GM23338 (cell line): ENCODE measurements around the gene DGLUCY. TPM values are rescaled to one million over a fixed set of nuclear protein-coding genes. Genes with fewer than 3 reads are reported as not detected.

Source experiments
- ATAC-seq: fragments of 200-7000 bp; cut with Tn5 transposase; 3 replicates; pipeline ENCODE4 v1.9.1; 2020
- DNase-seq: peaks from one replicate; pipeline ENCODE4 v3.0.0-alpha.2; 2015; ENCODE audit warnings: low spot score
- H2AFZ ChIP-seq: fragments of 200-600 bp; sonication (generic); 2 replicates; pipeline ENCODE4 v1.8.0; 2016; ENCODE audit warnings: antibody characterized with exemption, mild to moderate bottlenecking, moderate library complexity
- H3F3A ChIP-seq: fragments of 200-600 bp; sonication (generic); replicated peaks from 2 replicates; pipeline ENCODE4 v1.8.0; 2017; ENCODE audit warnings: antibody characterized with exemption, mixed run types, low read depth
- H3K27ac ChIP-seq: fragments of 200-600 bp; sonication (generic); 2 replicates; pipeline ENCODE4 v1.6.1; 2016; ENCODE audit warnings: low read depth
- H3K27me3 ChIP-seq: fragments of 200-600 bp; sonication (generic); 2 replicates; pipeline ENCODE4 v1.8.0; 2016; ENCODE audit warnings: mild to moderate bottlenecking, mixed run types, moderate library complexity; ENCODE audit not compliant: insufficient read depth
- H3K36me3 ChIP-seq: fragments of 200-600 bp; sonication (generic); 2 replicates; pipeline ENCODE4 v1.8.0; 2016; ENCODE audit warnings: mild to moderate bottlenecking; ENCODE audit not compliant: insufficient read depth
- H3K4me1 ChIP-seq: fragments of 200-600 bp; sonication (generic); 2 replicates; pipeline ENCODE4 v1.8.0; 2016; ENCODE audit warnings: mild to moderate bottlenecking, moderate library complexity; ENCODE audit not compliant: insufficient read depth
- H3K4me2 ChIP-seq: fragments of 200-600 bp; sonication (generic); 2 replicates; pipeline ENCODE4 v1.7.1; 2017; ENCODE audit warnings: mixed run types
- H3K4me3 ChIP-seq: fragments of 200-600 bp; sonication (generic); 2 replicates; pipeline ENCODE4 v1.6.1; 2016; ENCODE audit warnings: mixed run types
- H3K79me2 ChIP-seq: fragments of 200-600 bp; sonication (generic); replicated peaks from 2 replicates; pipeline ENCODE4 v1.8.0; 2017; ENCODE audit warnings: mild to moderate bottlenecking; ENCODE audit not compliant: insufficient read depth
- H3K9me2 ChIP-seq: fragments of 200-600 bp; sonication (generic); 2 replicates; pipeline ENCODE4 v1.8.0; 2017; ENCODE audit not compliant: insufficient read depth
- H4K20me1 ChIP-seq: fragments of 200-600 bp; sonication (generic); replicated peaks from 2 replicates; pipeline ENCODE4 v1.8.0; 2017; ENCODE audit warnings: mild to moderate bottlenecking; ENCODE audit not compliant: insufficient read depth
- H3K27ac Mint-ChIP-seq: 2 replicates; pipeline ENCODE4 v1.8.0; 2020; ENCODE audit warnings: inconsistent platforms, mild to moderate bottlenecking, moderate library complexity, mixed read lengths
- H3K27me3 Mint-ChIP-seq: 3 replicates; pipeline ENCODE4 v1.8.0; 2022; ENCODE audit warnings: low read depth, mild to moderate bottlenecking, moderate library complexity, mixed read lengths, inconsistent platforms; ENCODE audit not compliant: insufficient read depth, poor library complexity
- H3K36me3 Mint-ChIP-seq: 3 replicates; pipeline ENCODE4 v1.8.0; 2021; ENCODE audit warnings: low read depth, mild to moderate bottlenecking, inconsistent platforms, moderate library complexity, mixed read lengths
- H3K4me1 Mint-ChIP-seq: 3 replicates; pipeline ENCODE4 v1.8.0; 2020; ENCODE audit warnings: mild to moderate bottlenecking, inconsistent platforms, mixed read lengths
- H3K4me3 Mint-ChIP-seq: 3 replicates; pipeline ENCODE4 v1.8.0; 2021; ENCODE audit warnings: moderate library complexity, mild to moderate bottlenecking, inconsistent platforms, mixed read lengths
- H3K9me3 Mint-ChIP-seq: 3 replicates; pipeline ENCODE4 v1.8.0; 2020; ENCODE audit warnings: moderate library complexity, mild to moderate bottlenecking, inconsistent platforms, mixed read lengths
- CREB1 ChIP-seq: fragments of 250-450 bp; sonication (Bioruptor Pico); IDR thresholded peaks from 2 replicates; pipeline ENCODE4 v1.5.0; 2020; ENCODE audit warnings: low read depth, mild to moderate bottlenecking, moderate library complexity
- EZH2 ChIP-seq: fragments of 200-600 bp; sonication (generic); IDR thresholded peaks from one replicate; pipeline ENCODE4 v1.8.0; 2017; ENCODE audit warnings: antibody characterized with exemption, mild to moderate bottlenecking, low read depth; ENCODE audit not compliant: unreplicated experiment
- EZH2phosphoT487 ChIP-seq: fragments of 200-600 bp; sonication (generic); IDR thresholded peaks from one replicate; pipeline ENCODE4 v1.8.1; 2018; ENCODE audit warnings: antibody characterized with exemption; ENCODE audit not compliant: unreplicated experiment
- JUNB ChIP-seq: IDR thresholded peaks from one replicate; pipeline ENCODE4 v1.6.1; 2016; ENCODE audit warnings: antibody characterized with exemption; ENCODE audit not compliant: unreplicated experiment
- NANOG ChIP-seq: IDR thresholded peaks from 2 replicates; pipeline ENCODE4 v1.6.1; 2016; ENCODE audit warnings: antibody characterized with exemption, borderline replicate concordance
- POLR2AphosphoS5 ChIP-seq: IDR thresholded peaks from 2 replicates; pipeline ENCODE4 v1.6.1; 2016; ENCODE audit warnings: antibody characterized with exemption, low read depth
- STAT1 ChIP-seq: IDR thresholded peaks from one replicate; pipeline ENCODE4 v1.6.1; 2016; ENCODE audit warnings: antibody characterized with exemption; ENCODE audit not compliant: unreplicated experiment
- ZNF114 ChIP-seq: fragments of 250-450 bp; sonication (Bioruptor Pico); IDR thresholded peaks from 2 replicates; pipeline ENCODE4 v1.5.0; 2020; ENCODE audit warnings: mild to moderate bottlenecking, moderate library complexity
- ZNF331 ChIP-seq: fragments of 250-450 bp; sonication (Bioruptor Pico); IDR thresholded peaks from 2 replicates; pipeline ENCODE4 v1.5.0; 2020; ENCODE audit warnings: low read depth, mild to moderate bottlenecking, moderate library complexity
- polyA plus RNA-seq: library from polyadenylated mRNA; unstranded; fragments of >200 nt; fragmentation: Nextera tagmentation; extraction: Ambion mirVana; gene quantifications from 2 replicates; pipeline ENCODE4 v1.2.1, GENCODE V29; 2016
- total RNA-seq: library from RNA; depleted of rRNA; stranded (reverse); fragments of >200 nt; shearing (Covaris generic); gene quantifications from 2 replicates; pipeline ENCODE4 v1.2.3, GENCODE V29; 2014
- TF ChIP-seq, protein P1 (sequence below): fragments of 250-450 bp; sonication (Bioruptor Pico); IDR thresholded peaks from 2 replicates; pipeline ENCODE4 v1.5.0; 2020; ENCODE audit warnings: mild to moderate bottlenecking, moderate library complexity
- TF ChIP-seq, protein P2 (sequence below): IDR thresholded peaks from 2 replicates; pipeline ENCODE4 v1.6.1; 2016; ENCODE audit warnings: antibody characterized with exemption
- TF ChIP-seq, protein P3 (sequence below): IDR thresholded peaks from one replicate; pipeline ENCODE4 v1.6.1; 2018; ENCODE audit warnings: antibody characterized with exemption; ENCODE audit not compliant: unreplicated experiment

The DGLUCY gene
- total and polyA plus RNA-seq, 2 experiments from 2014 or later: 14.6 to 31.6 TPM

DNA sequence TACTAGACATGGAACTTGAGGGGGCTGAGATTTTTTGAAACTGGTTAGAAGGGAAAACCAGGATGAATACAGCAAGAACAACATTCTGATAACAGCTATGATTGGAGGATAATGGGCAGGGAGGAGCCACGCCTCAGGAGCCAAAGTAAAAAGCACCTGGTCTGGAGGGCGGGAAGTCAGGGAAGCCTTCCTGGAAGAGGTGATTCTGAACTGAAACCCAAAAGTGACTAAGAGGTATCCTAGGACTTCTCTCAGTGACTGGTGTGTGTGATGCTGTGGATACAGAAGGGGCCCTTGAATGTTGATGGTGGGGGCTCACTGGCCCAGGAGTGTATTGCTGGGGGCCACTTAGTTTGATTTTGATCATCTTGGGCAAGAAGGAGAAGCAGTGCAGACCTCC, 149.5 kb downstream of the DGLUCY start:
- H3K4me1 Mint-ChIP-seq: peaks cover 15% of the 10 kb centered on the region
- no peaks in the 10 kb centered on the region for H3K36me3 ChIP-seq
- peak overlapping the region; percentile 83 for H3K4me3 Mint-ChIP-seq
- no peaks in the 10 kb centered on the region for H3K79me2 ChIP-seq
- H3K27ac Mint-ChIP-seq: no peak overlapping the region
- no peak overlapping the region for H3K4me3 ChIP-seq
- no peaks in the 10 kb centered on the region for H4K20me1 ChIP-seq
- peak overlapping the region; percentile 94; the same call in 1 of the 2 replicates for H3K4me2 ChIP-seq
- TF ChIP-seq NANOG: no peak
- no peak for TF ChIP-seq EZH2phosphoT487
- TF ChIP-seq POLR2AphosphoS5: no peak
- TF ChIP-seq, protein P1, sequence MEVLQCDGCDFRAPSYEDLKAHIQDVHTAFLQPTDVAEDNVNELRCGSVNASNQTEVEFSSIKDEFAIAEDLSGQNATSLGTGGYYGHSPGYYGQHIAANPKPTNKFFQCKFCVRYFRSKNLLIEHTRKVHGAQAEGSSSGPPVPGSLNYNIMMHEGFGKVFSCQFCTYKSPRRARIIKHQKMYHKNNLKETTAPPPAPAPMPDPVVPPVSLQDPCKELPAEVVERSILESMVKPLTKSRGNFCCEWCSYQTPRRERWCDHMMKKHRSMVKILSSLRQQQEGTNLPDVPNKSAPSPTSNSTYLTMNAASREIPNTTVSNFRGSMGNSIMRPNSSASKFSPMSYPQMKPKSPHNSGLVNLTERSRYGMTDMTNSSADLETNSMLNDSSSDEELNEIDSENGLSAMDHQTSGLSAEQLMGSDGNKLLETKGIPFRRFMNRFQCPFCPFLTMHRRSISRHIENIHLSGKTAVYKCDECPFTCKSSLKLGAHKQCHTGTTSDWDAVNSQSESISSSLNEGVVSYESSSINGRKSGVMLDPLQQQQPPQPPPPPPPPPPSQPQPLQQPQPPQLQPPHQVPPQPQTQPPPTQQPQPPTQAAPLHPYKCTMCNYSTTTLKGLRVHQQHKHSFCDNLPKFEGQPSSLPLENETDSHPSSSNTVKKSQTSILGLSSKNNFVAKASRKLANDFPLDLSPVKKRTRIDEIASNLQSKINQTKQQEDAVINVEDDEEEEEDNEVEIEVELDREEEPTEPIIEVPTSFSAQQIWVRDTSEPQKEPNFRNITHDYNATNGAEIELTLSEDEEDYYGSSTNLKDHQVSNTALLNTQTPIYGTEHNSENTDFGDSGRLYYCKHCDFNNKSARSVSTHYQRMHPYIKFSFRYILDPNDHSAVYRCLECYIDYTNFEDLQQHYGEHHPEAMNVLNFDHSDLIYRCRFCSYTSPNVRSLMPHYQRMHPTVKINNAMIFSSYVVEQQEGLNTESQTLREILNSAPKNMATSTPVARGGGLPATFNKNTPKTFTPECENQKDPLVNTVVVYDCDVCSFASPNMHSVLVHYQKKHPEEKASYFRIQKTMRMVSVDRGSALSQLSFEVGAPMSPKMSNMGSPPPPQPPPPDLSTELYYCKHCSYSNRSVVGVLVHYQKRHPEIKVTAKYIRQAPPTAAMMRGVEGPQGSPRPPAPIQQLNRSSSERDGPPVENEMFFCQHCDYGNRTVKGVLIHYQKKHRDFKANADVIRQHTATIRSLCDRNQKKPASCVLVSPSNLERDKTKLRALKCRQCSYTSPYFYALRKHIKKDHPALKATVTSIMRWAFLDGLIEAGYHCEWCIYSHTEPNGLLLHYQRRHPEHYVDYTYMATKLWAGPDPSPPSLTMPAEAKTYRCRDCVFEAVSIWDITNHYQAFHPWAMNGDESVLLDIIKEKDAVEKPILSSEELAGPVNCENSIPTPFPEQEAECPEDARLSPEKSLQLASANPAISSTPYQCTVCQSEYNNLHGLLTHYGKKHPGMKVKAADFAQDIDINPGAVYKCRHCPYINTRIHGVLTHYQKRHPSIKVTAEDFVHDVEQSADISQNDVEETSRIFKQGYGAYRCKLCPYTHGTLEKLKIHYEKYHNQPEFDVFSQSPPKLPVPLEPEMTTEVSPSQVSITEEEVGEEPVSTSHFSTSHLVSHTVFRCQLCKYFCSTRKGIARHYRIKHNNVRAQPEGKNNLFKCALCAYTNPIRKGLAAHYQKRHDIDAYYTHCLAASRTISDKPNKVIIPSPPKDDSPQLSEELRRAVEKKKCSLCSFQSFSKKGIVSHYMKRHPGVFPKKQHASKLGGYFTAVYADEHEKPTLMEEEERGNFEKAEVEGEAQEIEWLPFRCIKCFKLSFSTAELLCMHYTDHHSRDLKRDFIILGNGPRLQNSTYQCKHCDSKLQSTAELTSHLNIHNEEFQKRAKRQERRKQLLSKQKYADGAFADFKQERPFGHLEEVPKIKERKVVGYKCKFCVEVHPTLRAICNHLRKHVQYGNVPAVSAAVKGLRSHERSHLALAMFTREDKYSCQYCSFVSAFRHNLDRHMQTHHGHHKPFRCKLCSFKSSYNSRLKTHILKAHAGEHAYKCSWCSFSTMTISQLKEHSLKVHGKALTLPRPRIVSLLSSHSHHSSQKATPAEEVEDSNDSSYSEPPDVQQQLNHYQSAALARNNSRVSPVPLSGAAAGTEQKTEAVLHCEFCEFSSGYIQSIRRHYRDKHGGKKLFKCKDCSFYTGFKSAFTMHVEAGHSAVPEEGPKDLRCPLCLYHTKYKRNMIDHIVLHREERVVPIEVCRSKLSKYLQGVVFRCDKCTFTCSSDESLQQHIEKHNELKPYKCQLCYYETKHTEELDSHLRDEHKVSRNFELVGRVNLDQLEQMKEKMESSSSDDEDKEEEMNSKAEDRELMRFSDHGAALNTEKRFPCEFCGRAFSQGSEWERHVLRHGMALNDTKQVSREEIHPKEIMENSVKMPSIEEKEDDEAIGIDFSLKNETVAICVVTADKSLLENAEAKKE (CRISPR knock-in tag): no peak
- TF ChIP-seq ZNF114 (CRISPR knock-in tag): no peak
- TF ChIP-seq STAT1: no peak
- TF ChIP-seq EZH2: no peak
- TF ChIP-seq CREB1 (CRISPR knock-in tag): no peak
- TF ChIP-seq, protein P2, sequence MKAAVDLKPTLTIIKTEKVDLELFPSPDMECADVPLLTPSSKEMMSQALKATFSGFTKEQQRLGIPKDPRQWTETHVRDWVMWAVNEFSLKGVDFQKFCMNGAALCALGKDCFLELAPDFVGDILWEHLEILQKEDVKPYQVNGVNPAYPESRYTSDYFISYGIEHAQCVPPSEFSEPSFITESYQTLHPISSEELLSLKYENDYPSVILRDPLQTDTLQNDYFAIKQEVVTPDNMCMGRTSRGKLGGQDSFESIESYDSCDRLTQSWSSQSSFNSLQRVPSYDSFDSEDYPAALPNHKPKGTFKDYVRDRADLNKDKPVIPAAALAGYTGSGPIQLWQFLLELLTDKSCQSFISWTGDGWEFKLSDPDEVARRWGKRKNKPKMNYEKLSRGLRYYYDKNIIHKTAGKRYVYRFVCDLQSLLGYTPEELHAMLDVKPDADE: no peak
- TF ChIP-seq, protein P3, sequence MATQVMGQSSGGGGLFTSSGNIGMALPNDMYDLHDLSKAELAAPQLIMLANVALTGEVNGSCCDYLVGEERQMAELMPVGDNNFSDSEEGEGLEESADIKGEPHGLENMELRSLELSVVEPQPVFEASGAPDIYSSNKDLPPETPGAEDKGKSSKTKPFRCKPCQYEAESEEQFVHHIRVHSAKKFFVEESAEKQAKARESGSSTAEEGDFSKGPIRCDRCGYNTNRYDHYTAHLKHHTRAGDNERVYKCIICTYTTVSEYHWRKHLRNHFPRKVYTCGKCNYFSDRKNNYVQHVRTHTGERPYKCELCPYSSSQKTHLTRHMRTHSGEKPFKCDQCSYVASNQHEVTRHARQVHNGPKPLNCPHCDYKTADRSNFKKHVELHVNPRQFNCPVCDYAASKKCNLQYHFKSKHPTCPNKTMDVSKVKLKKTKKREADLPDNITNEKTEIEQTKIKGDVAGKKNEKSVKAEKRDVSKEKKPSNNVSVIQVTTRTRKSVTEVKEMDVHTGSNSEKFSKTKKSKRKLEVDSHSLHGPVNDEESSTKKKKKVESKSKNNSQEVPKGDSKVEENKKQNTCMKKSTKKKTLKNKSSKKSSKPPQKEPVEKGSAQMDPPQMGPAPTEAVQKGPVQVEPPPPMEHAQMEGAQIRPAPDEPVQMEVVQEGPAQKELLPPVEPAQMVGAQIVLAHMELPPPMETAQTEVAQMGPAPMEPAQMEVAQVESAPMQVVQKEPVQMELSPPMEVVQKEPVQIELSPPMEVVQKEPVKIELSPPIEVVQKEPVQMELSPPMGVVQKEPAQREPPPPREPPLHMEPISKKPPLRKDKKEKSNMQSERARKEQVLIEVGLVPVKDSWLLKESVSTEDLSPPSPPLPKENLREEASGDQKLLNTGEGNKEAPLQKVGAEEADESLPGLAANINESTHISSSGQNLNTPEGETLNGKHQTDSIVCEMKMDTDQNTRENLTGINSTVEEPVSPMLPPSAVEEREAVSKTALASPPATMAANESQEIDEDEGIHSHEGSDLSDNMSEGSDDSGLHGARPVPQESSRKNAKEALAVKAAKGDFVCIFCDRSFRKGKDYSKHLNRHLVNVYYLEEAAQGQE: no peak
- TF ChIP-seq JUNB: no peak
- TF ChIP-seq ZNF331 (CRISPR knock-in tag): no peak
- no peak overlapping the region for H3K27ac ChIP-seq
- H3K27me3 Mint-ChIP-seq: peaks cover 22% of the 10 kb centered on the region
- ATAC-seq (no peak), DNase-seq (no peak)
- H3F3A ChIP-seq: no peaks in the 10 kb centered on the region
- H3K36me3 Mint-ChIP-seq: no peaks in the 10 kb centered on the region
- H3K9me3 Mint-ChIP-seq: no peaks in the 10 kb centered on the region; the same call in 2 of the 3 replicates
- H3K27me3 ChIP-seq: peaks cover 36% of the 10 kb centered on the region
- peak overlapping the region; percentile 99; the same call in 1 of the 2 replicates for H2AFZ ChIP-seq
- no peaks in the 10 kb centered on the region for H3K4me1 ChIP-seq
- H3K9me2 ChIP-seq: no peaks in the 10 kb centered on the region
